ENCODE data around the gene SEC31A.
A peak's percentile ranks its signal among the peaks of the same experiment; 100 is the strongest.
"Not testable (repeated sequence)": the region's sequence is repeated elsewhere in the genome, so short reads cannot be mapped to it uniquely, and the experiment has no call there.

Gene SEC31A

GRCh38 chr4:82823062-82823461 is 67.9 kb downstream of the SEC31A start:
- DNase-seq, result no peak

GRCh38 chr4:82820689-82821088 is 70.3 kb downstream of the SEC31A start:
- DNase-seq, result no peak

GRCh38 chr4:82818664-82819662 is 72.0 kb downstream of the SEC31A start:
- no peak for DNase-seq

DNA sequence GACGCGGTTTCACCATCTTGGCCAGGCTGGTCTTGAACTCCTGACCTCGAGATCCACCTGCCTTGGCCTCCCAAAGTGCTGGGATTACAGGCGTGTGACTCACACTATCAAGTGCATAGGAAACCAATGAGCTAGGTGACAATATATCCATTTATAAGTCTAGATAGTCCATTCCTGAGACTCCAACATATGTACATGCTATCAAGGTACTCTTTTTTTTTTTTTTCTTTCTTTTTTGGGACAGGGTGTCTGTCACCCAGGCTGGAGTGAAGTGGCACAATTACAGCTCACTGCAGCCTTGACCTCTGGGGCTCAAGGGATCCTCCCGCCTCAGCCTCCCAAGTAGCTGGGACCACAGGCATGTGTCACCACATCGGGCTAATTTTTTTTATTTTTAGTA is 74.1 kb downstream of the SEC31A start:
- DNase-seq, result not testable (repeated sequence)

GRCh38 chr4:82814034-82814433 is 76.9 kb downstream of the SEC31A start:
- no peak for DNase-seq

DNA sequence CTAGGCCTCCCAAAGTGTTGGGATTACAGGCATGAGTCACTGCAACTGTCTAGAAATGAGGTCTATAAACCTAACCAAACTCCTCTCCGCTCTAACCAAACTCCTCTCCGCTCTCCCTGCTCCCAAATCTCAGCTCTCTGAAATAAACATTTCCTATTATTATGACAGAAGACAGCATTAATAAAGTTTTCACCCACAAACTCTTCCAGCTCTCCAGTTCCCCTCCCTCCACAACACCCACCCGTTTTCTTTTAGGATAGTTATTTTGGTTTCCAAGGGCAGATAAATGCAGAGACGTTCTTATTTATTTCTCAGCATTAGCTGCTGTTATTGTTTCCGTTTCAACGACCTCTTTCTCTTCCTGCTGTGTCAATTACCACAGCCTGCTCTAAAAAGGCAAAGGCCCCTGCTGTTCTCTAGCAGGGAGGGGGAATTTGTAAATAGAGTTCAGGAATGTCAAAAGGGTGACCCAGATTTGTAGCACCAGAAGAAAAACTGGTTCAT is 79.1 kb downstream of the SEC31A start:
- DNase-seq, result no peak

GRCh38 chr4:82811392-82811791 is 79.6 kb downstream of the SEC31A start:
- DNase-seq, result no peak

DNA sequence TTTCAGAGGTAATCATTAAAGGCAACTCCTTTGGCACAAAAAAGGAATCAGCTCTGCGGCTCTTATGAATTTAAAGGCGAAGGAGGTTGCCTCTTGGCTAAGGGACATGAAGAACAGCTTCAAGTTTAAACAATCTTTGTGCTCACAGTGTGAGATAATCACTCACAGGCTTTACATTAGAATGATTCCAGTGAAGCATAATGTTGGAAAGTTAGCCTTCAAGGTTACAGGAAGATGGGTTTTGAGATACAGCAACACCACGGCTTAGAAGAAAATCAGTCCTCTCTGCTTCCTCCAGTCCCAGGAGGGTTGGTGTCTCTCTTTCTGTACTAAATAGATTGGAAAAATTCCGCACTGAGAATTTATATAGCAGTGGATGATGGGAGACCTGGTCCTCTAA is 80.8 kb downstream of the SEC31A start:
- DNase-seq, result no peak

- DNase-seq, result no peak
Observed at GRCh38 chr4:82809619-82810018, 81.3 kb downstream of the SEC31A start.

DNA sequence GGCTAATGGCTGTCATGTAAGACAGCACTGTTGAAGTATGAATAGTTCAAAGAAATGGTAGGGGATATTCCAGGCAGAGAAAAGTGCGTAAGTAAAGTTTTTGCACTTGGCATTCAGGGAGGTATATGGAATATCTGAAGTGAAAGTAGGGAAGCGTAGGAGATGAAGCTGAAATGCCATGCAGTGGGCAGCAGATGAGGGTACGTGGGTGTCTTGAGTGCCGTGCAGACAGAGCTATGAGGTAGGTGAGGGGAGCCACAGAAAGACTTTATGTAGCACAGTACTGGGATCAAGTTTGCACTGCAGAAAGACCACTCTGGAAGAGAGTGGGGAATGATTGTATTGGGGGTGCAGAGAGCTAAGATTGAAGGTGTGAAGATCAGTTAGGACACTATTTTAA is 87.2 kb downstream of the SEC31A start:
- no peak for DNase-seq

GRCh38 chr4:82802911-82803310 is 88.0 kb downstream of the SEC31A start:
- DNase-seq, result no peak

DNA sequence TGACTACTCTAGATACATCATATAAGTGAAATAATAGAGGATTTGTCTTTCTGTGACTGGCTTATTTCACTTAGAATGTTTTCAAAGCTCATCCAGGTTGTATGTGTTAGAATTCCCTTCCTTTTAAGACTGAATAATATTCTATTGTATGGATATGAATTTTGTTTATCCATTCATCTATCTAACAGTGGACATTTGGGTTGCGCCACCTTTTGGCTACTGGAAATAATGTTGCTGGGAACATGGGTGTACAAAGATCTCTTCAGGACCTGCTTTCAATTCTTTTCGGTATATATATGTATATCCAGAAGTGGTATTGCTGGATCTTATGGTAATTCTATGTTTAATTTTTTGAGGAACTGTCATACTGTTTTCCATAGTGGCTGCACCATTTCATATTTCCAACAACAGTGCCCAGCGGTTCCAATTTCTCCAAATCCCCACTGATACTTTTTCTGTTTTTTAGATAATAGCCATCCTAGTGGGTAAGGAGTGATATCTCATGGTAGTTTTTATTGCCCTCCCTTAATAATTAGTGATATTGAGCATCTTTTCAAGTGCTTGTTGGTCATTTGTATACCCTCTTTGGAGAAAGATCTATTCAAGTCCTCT is 88.9 kb downstream of the SEC31A start:
- no peak for DNase-seq

- DNase-seq, result peak; percentile 37
Observed at GRCh38 chr4:82799006-82799881, 91.7 kb downstream of the SEC31A start.

GRCh38 chr4:82798168-82799005 is 92.6 kb downstream of the SEC31A start, which contains the start of gene SCD5:
Gene SCD5, minus strand, starts transcription at chr4:82798796. Its CDS starts 259 bp downstream, at chr4:82798537.
- peak; percentile 80 for DNase-seq

GRCh38 chr4:82797405-82798111 is 93.4 kb downstream of the SEC31A start:
- DNase-seq, result peak; percentile 32

GRCh38 chr4:82797040-82797404 is 93.9 kb downstream of the SEC31A start:
- DNase-seq, result peak; percentile 20

- no peak for DNase-seq
Observed at GRCh38 chr4:82792912-82793649, 97.9 kb downstream of the SEC31A start.

DNA sequence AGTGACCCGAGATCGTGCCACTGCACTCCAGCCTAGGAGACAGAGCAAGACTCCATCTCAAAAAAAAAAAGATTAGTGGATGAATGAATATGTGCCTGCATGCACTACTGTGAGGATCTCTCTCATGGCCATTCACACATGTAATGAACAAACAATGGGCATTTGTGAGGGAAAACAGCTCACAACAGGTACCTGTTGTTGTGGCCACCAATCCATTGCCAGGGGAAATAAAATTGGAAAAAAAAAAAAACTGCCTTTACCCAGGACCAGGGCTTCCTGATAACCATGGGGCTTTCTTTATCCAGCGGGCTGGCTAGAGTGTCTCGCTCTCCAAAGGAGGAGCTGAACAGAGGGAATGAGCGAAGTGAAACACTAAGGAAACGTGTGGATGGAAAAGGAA is 99.8 kb downstream of the SEC31A start:
- DNase-seq, result no peak

DNA sequence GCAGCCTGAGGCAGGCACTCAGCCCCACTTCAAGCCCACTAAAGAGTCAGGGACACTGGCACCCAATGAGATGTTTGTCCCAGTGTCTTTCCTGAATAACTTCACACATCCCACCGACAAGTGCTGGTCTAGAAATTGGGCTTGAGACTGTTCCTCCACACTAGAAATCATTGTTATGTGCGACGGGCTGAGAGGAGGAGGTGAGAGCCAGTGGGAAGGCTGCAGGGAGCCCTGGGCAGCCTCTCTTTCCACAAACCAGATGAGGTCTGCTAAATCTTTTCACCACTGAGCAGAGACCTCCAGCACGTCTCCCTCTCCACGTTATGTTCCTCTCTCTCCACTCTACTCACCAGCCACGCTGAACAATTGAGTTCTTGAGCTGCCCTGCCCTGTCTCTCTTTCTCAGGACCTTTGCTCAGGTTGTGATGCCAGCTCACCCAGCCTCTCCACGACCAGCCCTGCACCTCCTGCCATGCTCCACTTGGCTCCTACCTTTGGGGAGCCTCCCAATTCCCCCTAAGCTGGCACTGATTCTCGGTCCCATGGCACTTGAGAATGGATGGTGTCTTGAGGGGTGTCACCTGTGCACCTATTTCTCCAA is 100.8 kb downstream of the SEC31A start:
- no peak for DNase-seq
